ENCODE measurements around the gene CHMP1B. TPM values are rescaled to one million over a fixed set of nuclear protein-coding genes. Genes with fewer than 3 reads are reported as not detected.
A peak's percentile ranks its signal among the peaks of the same experiment; 100 is the strongest.

Gene CHMP1B
- 24.9 and 31.4 TPM in 2 replicates for total RNA-seq (2014; rRNA removed; shearing (Covaris generic))
- polyA plus RNA-seq (2015; cell fraction: cytosol; rRNA removed): 51.6 and 58.4 TPM in 2 replicates
- polyA plus RNA-seq (2015; cell fraction: nucleus; rRNA removed): 36.9 and 37.2 TPM in 2 replicates

GRCh38 chr18:11851146-11851805 is at the start of gene CHMP1B:
Gene CHMP1B, plus strand, starts transcription at chr18:11851413. Its CDS starts 99 bp downstream, at chr18:11851512.
- DNase-seq (ENCODE audit: low read depth): peak; percentile 95

GRCh38 chr18:11801573-11801972 is 49.6 kb upstream of the CHMP1B start:
- DNase-seq (ENCODE audit: low read depth): no peak

DNA sequence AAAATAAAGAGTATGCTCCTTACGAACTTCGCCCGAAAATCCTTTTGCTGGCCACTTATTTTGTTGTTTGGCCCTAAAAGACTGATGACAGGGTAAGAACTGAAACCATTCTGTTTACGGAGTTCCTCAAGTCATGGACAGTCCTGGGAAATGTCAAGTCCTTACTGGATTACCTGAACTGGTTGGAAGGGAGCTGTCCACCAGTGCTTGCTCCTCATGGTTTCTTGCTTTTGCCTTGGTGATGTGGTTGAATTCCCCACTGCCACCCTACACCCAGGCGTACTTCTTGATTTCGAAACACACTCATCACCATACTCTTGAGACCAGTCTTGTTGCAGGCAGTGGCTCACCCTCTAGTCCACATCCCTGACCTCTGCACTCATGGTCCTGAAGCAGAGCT is 49.1 kb upstream of the CHMP1B start:
- no peak for DNase-seq (ENCODE audit: low read depth)

- DNase-seq (ENCODE audit: low read depth): no peak
Observed at GRCh38 chr18:11802586-11802985, 48.6 kb upstream of the CHMP1B start.

GRCh38 chr18:11807233-11807632 is 44.0 kb upstream of the CHMP1B start:
- no peak for DNase-seq (ENCODE audit: low read depth)

GRCh38 chr18:11808001-11808855 is 43.0 kb upstream of the CHMP1B start:
- DNase-seq (ENCODE audit: low read depth): peak; percentile 77

DNA sequence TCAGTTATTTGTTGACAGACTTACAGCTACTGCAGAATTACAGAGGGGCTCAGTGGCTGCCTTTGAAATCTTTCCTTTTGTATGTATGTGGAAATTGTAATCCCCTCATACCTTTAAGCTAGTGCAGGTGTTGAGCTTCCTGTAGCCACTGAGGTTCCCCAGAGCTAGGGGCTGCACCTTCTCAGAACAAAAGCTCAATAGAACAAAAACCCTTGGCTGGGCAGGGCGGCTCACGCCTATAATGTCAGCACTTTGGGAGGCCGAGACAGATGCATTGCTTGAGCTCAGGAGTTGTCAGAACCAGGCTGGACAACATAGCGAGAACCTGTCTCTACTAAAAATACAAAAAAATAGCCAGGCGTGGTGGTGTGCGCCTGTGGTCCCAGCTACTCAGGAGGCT is 41.3 kb upstream of the CHMP1B start:
- DNase-seq (ENCODE audit: low read depth): no peak

- DNase-seq (ENCODE audit: low read depth): no peak
Observed at GRCh38 chr18:11810379-11810778, 40.8 kb upstream of the CHMP1B start.

- no peak for DNase-seq (ENCODE audit: low read depth)
Observed at GRCh38 chr18:11811009-11811408, 40.2 kb upstream of the CHMP1B start.

DNA sequence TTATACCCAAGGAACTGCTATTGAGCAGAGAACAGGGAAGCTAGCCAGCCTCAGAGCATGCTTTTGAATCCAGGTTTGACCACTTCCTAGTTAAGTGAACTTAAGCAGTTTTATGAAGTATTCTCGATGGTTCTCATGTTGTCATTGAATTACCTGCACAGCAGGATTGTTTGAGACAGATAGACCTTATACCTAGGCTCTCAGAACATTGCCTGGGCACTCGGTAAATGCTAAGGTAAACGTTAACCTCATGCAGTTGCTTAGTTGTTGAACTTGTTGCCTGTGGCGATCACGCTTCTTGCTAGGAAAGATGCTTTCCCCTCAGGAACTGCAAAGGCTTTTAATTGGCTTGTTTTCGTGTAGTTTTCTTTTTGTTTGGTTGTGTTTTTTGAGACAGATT is 34.0 kb upstream of the CHMP1B start:
- no peak for DNase-seq (ENCODE audit: low read depth)

- no peak for DNase-seq (ENCODE audit: low read depth)
Observed at GRCh38 chr18:11818486-11819203, 32.6 kb upstream of the CHMP1B start.

- DNase-seq (ENCODE audit: low read depth): no peak
Observed at GRCh38 chr18:11819938-11820337, 31.3 kb upstream of the CHMP1B start.

DNA sequence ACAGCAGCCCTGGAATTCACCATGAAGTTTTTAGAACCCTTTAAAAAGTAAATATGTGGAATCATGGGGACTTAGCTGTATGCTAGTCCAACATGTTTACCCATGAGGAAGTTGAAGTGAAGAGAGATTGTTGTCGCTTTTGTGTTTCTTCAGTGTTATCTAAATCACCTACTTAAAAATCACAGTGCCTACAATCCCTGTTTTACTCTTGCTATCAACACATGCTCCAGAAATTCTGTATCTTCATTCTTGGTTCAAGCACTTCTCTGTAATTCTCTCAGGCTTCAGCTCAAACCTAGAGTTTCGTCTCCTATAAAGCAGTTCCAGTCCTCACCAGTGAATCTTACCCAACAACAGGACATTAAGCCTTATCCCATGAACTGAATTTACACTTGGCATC is 30.5 kb upstream of the CHMP1B start:
- DNase-seq (ENCODE audit: low read depth): no peak

GRCh38 chr18:11821208-11821607 is 30.0 kb upstream of the CHMP1B start:
- DNase-seq (ENCODE audit: low read depth): no peak

GRCh38 chr18:11821643-11822237 is 29.5 kb upstream of the CHMP1B start:
- DNase-seq (ENCODE audit: low read depth): no peak

DNA sequence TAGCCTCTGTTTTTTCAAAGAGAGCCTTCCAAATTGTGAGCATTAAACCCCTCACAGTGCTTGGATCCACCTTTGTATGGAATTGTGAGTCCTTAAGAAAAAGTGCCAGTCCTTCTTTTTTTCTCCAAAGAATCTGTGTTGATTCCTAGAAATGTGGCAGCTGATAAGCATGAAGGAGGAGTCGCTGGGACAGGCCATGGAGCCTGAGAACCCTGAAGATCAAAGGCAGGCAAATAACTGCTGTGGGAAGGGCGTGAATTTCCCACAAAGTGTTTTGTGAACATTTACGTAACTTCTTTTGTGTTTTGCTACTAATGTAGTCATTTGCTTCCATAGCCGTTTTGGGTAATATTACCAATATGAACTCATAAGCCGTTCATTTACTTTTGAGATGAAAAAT is 27.7 kb upstream of the CHMP1B start:
- DNase-seq (ENCODE audit: low read depth): no peak

- no peak for DNase-seq (ENCODE audit: low read depth)
Observed at GRCh38 chr18:11826836-11827235, 24.4 kb upstream of the CHMP1B start.

- no peak for DNase-seq (ENCODE audit: low read depth)
Observed at GRCh38 chr18:11828786-11829432, 22.3 kb upstream of the CHMP1B start.

- no peak for DNase-seq (ENCODE audit: low read depth)
Observed at GRCh38 chr18:11830585-11830984, 20.6 kb upstream of the CHMP1B start.

DNA sequence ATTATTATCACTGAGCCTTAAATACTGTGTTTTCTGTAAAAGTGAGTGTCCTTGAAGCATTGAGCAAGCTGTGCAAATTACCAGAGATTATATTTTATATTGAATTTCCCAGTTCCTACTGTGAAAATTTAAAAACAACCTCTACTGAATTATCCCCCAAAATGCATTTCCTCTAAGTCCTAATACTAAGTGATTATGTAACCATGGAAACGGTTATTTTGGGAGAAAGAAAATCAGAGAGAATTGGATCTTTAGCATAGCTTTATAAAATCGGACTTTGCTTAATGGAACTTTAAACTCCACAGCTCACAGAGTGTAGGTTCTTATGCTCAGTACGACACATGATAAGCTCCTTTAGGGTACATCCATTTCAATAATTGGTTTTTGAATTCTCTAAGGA is 19.3 kb upstream of the CHMP1B start:
- DNase-seq (ENCODE audit: low read depth): no peak

DNA sequence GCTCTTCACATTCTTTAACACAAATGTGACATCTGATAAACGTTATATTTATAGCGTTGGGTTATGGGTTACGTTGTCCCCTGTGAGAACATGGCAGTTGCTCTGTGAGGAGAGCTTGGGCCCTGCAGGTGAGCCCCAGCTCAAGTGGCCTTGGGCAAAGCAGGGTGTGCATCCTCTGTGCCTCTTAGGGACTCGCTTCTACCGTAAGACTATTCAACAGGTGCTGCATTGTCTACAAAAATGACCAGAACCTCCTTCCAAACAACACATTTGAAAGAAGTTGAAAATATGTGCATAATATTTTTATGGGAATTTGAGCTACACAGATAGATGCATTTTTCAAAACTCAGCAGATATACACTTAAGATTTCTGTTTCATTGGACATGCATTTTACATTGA is 16.4 kb upstream of the CHMP1B start:
- DNase-seq (ENCODE audit: low read depth): no peak
